Measurements from ENCODE around the gene ODF2. TPM values are rescaled to one million over a fixed set of nuclear protein-coding genes. Genes with fewer than 3 reads are reported as not detected.

Gene ODF2
- total and polyA plus RNA-seq, 2 of the 13 experiments (the other 11 are each of a cell fraction or from before 2014, with no cell fraction given) = 9.8 to 31.3 TPM

DNA sequence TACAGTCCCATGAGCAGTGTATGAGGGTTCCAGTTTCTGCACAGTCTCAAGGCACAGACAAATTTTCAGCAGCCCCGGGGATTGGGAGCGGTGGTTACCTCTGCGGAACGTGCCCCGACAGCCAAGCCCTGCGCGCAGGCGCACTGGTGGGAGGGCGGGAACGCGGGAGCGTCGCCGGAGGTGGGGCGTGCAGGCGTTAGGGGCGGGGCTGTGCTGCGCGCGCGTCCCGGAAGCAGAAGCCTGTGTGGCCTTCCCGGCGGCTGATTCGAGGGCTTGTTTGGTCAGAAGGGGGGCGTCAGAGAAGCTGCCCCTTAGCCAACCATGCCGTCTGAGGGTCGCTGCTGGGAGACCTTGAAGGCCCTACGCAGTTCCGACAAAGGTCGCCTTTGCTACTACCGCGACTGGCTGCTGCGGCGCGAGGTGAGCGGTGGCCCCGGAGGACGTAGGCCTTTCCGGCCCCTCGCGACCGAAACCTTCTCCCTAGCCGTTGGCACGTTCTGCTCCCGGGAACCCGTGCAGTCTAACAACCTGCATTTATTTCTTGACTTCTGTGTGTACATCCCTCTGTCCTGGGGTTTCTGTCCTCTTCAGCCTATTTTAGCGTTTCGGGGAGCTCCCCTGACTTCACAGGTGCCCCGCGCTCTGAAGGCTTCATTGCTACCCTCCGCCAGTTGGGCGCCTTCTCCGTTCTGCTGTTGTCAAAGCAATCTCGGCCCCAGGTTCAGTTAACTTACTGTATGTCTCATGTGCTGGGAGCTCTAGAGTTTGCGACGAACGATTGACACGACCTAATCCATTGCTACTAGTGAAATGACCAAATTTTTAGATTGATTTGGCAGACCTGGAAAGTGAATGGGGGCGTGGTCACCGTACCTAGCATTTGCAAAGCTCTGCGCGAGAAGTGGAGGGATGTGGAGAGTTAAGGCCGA is 48.9 kb downstream of the ODF2 start, which contains the start of gene GLE1 (continued):
- TF ChIP-seq ZNF235 (CRISPR knock-in tag; IDR thresholded peaks at IDR 0.05; ENCODE audit: borderline replicate concordance) = peak; percentile 96; the same call in 1 of the 2 replicates
- TF ChIP-seq ZNF354B (CRISPR knock-in tag; IDR thresholded peaks at IDR 0.05) = no peak
- TF ChIP-seq HMG20B (CRISPR knock-in tag; conservative IDR thresholded peaks at IDR 0.05) = no peak
- TF ChIP-seq ZNF652 (CRISPR knock-in tag; IDR thresholded peaks at IDR 0.05; ENCODE audit: borderline replicate concordance, low read depth) = no peak
- 0 out of 2 replicates have a peak, but pooled peaks have one; percentile 27 for TF ChIP-seq SNAPC2 (CRISPR knock-in tag; IDR thresholded peaks at IDR 0.05)
- no peak; the same call in 1 of the 2 replicates for TF ChIP-seq ZNF337 (CRISPR knock-in tag; IDR thresholded peaks at IDR 0.05; ENCODE audit: borderline replicate concordance, low read depth)
- TF ChIP-seq ASH2L (IDR thresholded peaks at IDR 0.05; ENCODE audit: insufficient read length, low read depth, low read length) = peak; percentile 87
- TF ChIP-seq MIER3 (CRISPR knock-in tag; IDR thresholded peaks at IDR 0.05; ENCODE audit: borderline replicate concordance) = peak; percentile 62; the same call in 1 of the 2 replicates
- peak; percentile 92 for TF ChIP-seq BRCA1 (CRISPR knock-in tag; IDR thresholded peaks at IDR 0.05)
- TF ChIP-seq, protein P1, sequence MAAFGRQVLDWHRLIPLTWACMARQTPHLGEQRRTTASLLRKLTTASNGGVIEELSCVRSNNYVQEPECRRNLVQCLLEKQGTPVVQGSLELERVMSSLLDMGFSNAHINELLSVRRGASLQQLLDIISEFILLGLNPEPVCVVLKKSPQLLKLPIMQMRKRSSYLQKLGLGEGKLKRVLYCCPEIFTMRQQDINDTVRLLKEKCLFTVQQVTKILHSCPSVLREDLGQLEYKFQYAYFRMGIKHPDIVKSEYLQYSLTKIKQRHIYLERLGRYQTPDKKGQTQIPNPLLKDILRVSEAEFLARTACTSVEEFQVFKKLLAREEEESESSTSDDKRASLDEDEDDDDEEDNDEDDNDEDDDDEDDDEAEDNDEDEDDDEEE (CRISPR knock-in tag; IDR thresholded peaks at IDR 0.05) = peak; percentile 53; the same call in 1 of the 2 replicates
- TF ChIP-seq, protein P2, sequence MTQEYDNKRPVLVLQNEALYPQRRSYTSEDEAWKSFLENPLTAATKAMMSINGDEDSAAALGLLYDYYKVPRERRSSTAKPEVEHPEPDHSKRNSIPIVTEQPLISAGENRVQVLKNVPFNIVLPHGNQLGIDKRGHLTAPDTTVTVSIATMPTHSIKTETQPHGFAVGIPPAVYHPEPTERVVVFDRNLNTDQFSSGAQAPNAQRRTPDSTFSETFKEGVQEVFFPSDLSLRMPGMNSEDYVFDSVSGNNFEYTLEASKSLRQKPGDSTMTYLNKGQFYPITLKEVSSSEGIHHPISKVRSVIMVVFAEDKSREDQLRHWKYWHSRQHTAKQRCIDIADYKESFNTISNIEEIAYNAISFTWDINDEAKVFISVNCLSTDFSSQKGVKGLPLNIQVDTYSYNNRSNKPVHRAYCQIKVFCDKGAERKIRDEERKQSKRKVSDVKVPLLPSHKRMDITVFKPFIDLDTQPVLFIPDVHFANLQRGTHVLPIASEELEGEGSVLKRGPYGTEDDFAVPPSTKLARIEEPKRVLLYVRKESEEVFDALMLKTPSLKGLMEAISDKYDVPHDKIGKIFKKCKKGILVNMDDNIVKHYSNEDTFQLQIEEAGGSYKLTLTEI (CRISPR knock-in tag; conservative IDR thresholded peaks at IDR 0.05) = no peak
- TF ChIP-seq TP53 (CRISPR knock-in tag; conservative IDR thresholded peaks at IDR 0.05) = 0 out of 2 replicates have a peak, but pooled peaks have one; percentile 44
- TF ChIP-seq POGZ (CRISPR knock-in tag; IDR thresholded peaks at IDR 0.05) = peak; percentile 18
- TF ChIP-seq ZNF501 (CRISPR knock-in tag; IDR thresholded peaks at IDR 0.05) = peak; percentile 80
- TF ChIP-seq KDM2A (CRISPR knock-in tag; IDR thresholded peaks at IDR 0.05; ENCODE audit: borderline replicate concordance, low read depth) = peak; percentile 91
- peak; percentile 81 for TF ChIP-seq AGO2 (optimal IDR thresholded peaks at IDR 0.05; ENCODE audit: low read depth, low read length)
- TF ChIP-seq ZBTB42 (CRISPR knock-in tag; IDR thresholded peaks at IDR 0.05) = peak; percentile 48; the same call in 1 of the 2 replicates
- TF ChIP-seq SAP130 (CRISPR knock-in tag; IDR thresholded peaks at IDR 0.05; ENCODE audit: low read depth) = peak; percentile 92
- 0 out of 2 replicates have a peak, but pooled peaks have one; percentile 26 for TF ChIP-seq ZNF713 (CRISPR knock-in tag; IDR thresholded peaks at IDR 0.05)

Measured in HepG2 (cell line).